Measurements from ENCODE around the gene SMYD3.

Gene SMYD3

GRCh38 chr1:245969283-245969682, 537.8 kb downstream of the SMYD3 start:
- DNase-seq (no peak), ATAC-seq (ENCODE audit: insufficient read depth, low read depth) (no peak)
- no peaks in the 10 kb centered on the region for H3K79me2 ChIP-seq (ENCODE audit: insufficient read depth, low read length)
- H3K36me3 ChIP-seq (ENCODE audit: insufficient read depth, low read length), result no peaks in the 10 kb centered on the region
- no peaks in the 10 kb centered on the region for H3K4me1 ChIP-seq (ENCODE audit: insufficient read depth, low read length)
- H3K27ac ChIP-seq (ENCODE audit: low read length), result no peak overlapping the region
- H3K4me2 ChIP-seq (ENCODE audit: insufficient read depth, low read length), result no peak overlapping the region
- no peak overlapping the region for H3K4me3 ChIP-seq (ENCODE audit: low read depth in 1 of 2, low read length in 2 of 2)
- TF ChIP-seq EZH2 (IDR thresholded peaks at IDR 0.05; ENCODE audit: borderline replicate concordance, low read depth, low read length, severe bottlenecking) (no peak), CTCF (IDR thresholded peaks at IDR 0.05; ENCODE audit: borderline replicate concordance, extremely low read depth, low read length, poor library complexity, severe bottlenecking) (no peak)
- no peaks in the 10 kb centered on the region for H3K9me3 ChIP-seq (ENCODE audit: insufficient read depth, low read length, severe bottlenecking)
- H4K20me1 ChIP-seq (ENCODE audit: insufficient read depth, low read length), result no peaks in the 10 kb centered on the region
- no peaks in the 10 kb centered on the region for H3K27me3 ChIP-seq (ENCODE audit: insufficient read depth, low read length, poor library complexity)
- H2AFZ ChIP-seq (ENCODE audit: low read depth, low read length), result no peak overlapping the region
- H3K9ac ChIP-seq (ENCODE audit: low read depth, low read length), result no peak overlapping the region

DNA sequence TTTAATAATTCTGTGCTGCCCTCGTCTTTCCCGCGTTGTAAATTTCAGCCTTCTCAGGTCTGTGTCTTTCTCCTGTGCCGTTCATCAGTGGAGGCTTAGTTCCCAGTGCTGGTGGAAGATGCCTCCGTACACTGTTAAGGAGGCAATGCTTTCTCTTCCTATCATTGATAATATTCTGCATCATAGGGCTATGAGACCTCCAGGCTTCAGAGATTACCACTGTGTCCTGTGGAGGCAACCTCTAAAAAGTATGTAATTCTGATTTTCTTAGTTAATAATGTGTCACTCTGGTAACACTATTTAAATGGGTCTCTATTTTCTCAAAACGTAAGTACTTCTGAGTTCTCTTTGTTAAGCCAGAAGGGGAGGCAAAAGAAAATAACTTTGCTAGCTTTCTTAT, 538.3 kb downstream of the SMYD3 start:
- no peak overlapping the region for H3K4me3 ChIP-seq (ENCODE audit: low read depth in 1 of 2, low read length in 2 of 2)
- no peaks in the 10 kb centered on the region for H3K79me2 ChIP-seq (ENCODE audit: insufficient read depth, low read length)
- H3K9me3 ChIP-seq (ENCODE audit: insufficient read depth, low read length, severe bottlenecking), result no peaks in the 10 kb centered on the region
- no peaks in the 10 kb centered on the region for H3K36me3 ChIP-seq (ENCODE audit: insufficient read depth, low read length)
- ATAC-seq (ENCODE audit: insufficient read depth, low read depth) (no peak), DNase-seq (no peak)
- H3K9ac ChIP-seq (ENCODE audit: low read depth, low read length), result no peak overlapping the region
- no peaks in the 10 kb centered on the region for H3K4me1 ChIP-seq (ENCODE audit: insufficient read depth, low read length)
- H3K27ac ChIP-seq (ENCODE audit: low read length), result no peak overlapping the region
- no peaks in the 10 kb centered on the region for H3K27me3 ChIP-seq (ENCODE audit: insufficient read depth, low read length, poor library complexity)
- TF ChIP-seq EZH2 (IDR thresholded peaks at IDR 0.05; ENCODE audit: borderline replicate concordance, low read depth, low read length, severe bottlenecking) (no peak), CTCF (IDR thresholded peaks at IDR 0.05; ENCODE audit: borderline replicate concordance, extremely low read depth, low read length, poor library complexity, severe bottlenecking) (no peak)
- H4K20me1 ChIP-seq (ENCODE audit: insufficient read depth, low read length), result no peaks in the 10 kb centered on the region
- H2AFZ ChIP-seq (ENCODE audit: low read depth, low read length), result no peak overlapping the region
- no peak overlapping the region for H3K4me2 ChIP-seq (ENCODE audit: insufficient read depth, low read length)

- H3K79me2 ChIP-seq (ENCODE audit: insufficient read depth, low read length), result no peaks in the 10 kb centered on the region
- H3K4me2 ChIP-seq (ENCODE audit: insufficient read depth, low read length), result no peak overlapping the region
- ATAC-seq (ENCODE audit: insufficient read depth, low read depth), result no peak
- H3K4me1 ChIP-seq (ENCODE audit: insufficient read depth, low read length), result no peaks in the 10 kb centered on the region
- TF ChIP-seq CTCF (IDR thresholded peaks at IDR 0.05; ENCODE audit: borderline replicate concordance, extremely low read depth, low read length, poor library complexity, severe bottlenecking), result no peak
- TF ChIP-seq EZH2 (IDR thresholded peaks at IDR 0.05; ENCODE audit: borderline replicate concordance, low read depth, low read length, severe bottlenecking), result no peak
- H3K27ac ChIP-seq (ENCODE audit: low read length), result no peak overlapping the region
- no peaks in the 10 kb centered on the region for H3K27me3 ChIP-seq (ENCODE audit: insufficient read depth, low read length, poor library complexity)
- H3K9ac ChIP-seq (ENCODE audit: low read depth, low read length), result no peak overlapping the region
- no peak for DNase-seq
- no peaks in the 10 kb centered on the region for H4K20me1 ChIP-seq (ENCODE audit: insufficient read depth, low read length)
- H3K36me3 ChIP-seq (ENCODE audit: insufficient read depth, low read length), result no peaks in the 10 kb centered on the region
- no peaks in the 10 kb centered on the region for H3K9me3 ChIP-seq (ENCODE audit: insufficient read depth, low read length, severe bottlenecking)
- no peak overlapping the region for H3K4me3 ChIP-seq (ENCODE audit: low read depth in 1 of 2, low read length in 2 of 2)
- no peak overlapping the region for H2AFZ ChIP-seq (ENCODE audit: low read depth, low read length)
Measured at GRCh38 chr1:245965398-245965797, 541.7 kb downstream of the SMYD3 start.

DNA sequence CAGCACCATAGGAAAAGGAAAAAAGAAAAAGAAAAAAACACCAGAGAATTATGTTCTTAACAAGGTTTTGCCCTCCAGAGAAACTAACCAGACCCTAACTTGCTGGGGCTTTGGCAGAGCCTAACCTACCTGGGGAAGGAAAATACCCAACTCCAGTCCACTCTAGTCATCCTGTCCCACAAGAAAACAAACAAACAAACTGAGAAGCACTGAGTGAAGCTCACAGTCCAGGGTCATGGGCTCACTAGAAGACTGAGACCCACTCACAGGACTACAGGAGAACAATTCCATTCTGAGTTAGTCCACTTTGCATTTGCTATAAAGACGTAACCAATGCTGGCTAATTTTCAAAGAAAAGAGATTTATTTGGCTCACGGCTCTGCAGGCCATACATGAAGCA, 543.4 kb downstream of the SMYD3 start:
- Histone ChIP-seq H2AFZ (ENCODE audit: low read depth, low read length) (no peak overlapping the region), H3K9ac (ENCODE audit: low read depth, low read length) (no peak overlapping the region), H3K4me2 (ENCODE audit: insufficient read depth, low read length) (no peak overlapping the region), H3K79me2 (ENCODE audit: insufficient read depth, low read length) (no peaks in the 10 kb centered on the region), H3K27ac (ENCODE audit: low read length) (no peak overlapping the region), H3K4me1 (ENCODE audit: insufficient read depth, low read length) (no peaks in the 10 kb centered on the region), H4K20me1 (ENCODE audit: insufficient read depth, low read length) (no peaks in the 10 kb centered on the region), H3K9me3 (ENCODE audit: insufficient read depth, low read length, severe bottlenecking) (no peaks in the 10 kb centered on the region), H3K36me3 (ENCODE audit: insufficient read depth, low read length) (no peaks in the 10 kb centered on the region), H3K27me3 (ENCODE audit: insufficient read depth, low read length, poor library complexity) (no peaks in the 10 kb centered on the region), H3K4me3 (ENCODE audit: low read depth in 1 of 2, low read length in 2 of 2) (no peak overlapping the region)
- ATAC-seq (ENCODE audit: insufficient read depth, low read depth) (no peak), DNase-seq (no peak)
- TF ChIP-seq EZH2 (IDR thresholded peaks at IDR 0.05; ENCODE audit: borderline replicate concordance, low read depth, low read length, severe bottlenecking) (no peak), CTCF (IDR thresholded peaks at IDR 0.05; ENCODE audit: borderline replicate concordance, extremely low read depth, low read length, poor library complexity, severe bottlenecking) (no peak)

All from DND-41 (cell line).